LNCaP clone FGC (cell line): Measurements from ENCODE around the gene SUN2.

Experiments used
- DNase-seq: peaks from one replicate; pipeline ENCODE4 v3.0.0-alpha.2; 2011; ENCODE audit warnings: low read depth
- H3K4me3 ChIP-seq: 2 replicates; pipeline ENCODE4 v1.5.1; 2011; ENCODE audit warnings: mild to moderate bottlenecking, low read depth, low read length, control low read depth
- CTCF ChIP-seq: IDR thresholded peaks from 2 replicates; pipeline ENCODE4 v1.5.1; 2012; ENCODE audit warnings: mild to moderate bottlenecking; ENCODE audit not compliant: control insufficient read depth, insufficient read depth; ENCODE audit errors: extremely low read depth

SUN2 gene

GRCh38 chr22:38770257-38770949, 14.6 kb upstream of the SUN2 start:
- no peak overlapping the region for H3K4me3 ChIP-seq
- DNase-seq: no peak
- no peak for TF ChIP-seq CTCF

GRCh38 chr22:38768036-38768435, 12.2 kb upstream of the SUN2 start:
- TF ChIP-seq CTCF: no peak
- H3K4me3 ChIP-seq: no peak overlapping the region
- no peak for DNase-seq

GRCh38 chr22:38767313-38767712, 11.5 kb upstream of the SUN2 start:
- no peak overlapping the region for H3K4me3 ChIP-seq

GRCh38 chr22:38766076-38766777, 10.4 kb upstream of the SUN2 start:
- H3K4me3 ChIP-seq: no peak overlapping the region
- peak; percentile 51 for DNase-seq
- peak; percentile 84 for TF ChIP-seq CTCF

More at GRCh38 chr22:38767313-38767712, 11.5 kb upstream of the SUN2 start:
- no peak for DNase-seq
- TF ChIP-seq CTCF: no peak

- H3K4me3 ChIP-seq: no peak overlapping the region
- TF ChIP-seq CTCF: no peak
- no peak for DNase-seq
These were observed 6.8 kb upstream of the SUN2 start for GRCh38 chr22:38762551-38762983.

- no peak for TF ChIP-seq CTCF
- no peak overlapping the region for H3K4me3 ChIP-seq
- no peak for DNase-seq
These were observed 5.7 kb upstream of the SUN2 start for GRCh38 chr22:38761202-38762162.
